ENCODE measurements around the gene RPAP3.
A peak's percentile ranks its signal among the peaks of the same experiment; 100 is the strongest.
"Not testable (repeated sequence)": the region's sequence is repeated elsewhere in the genome, so short reads cannot be mapped to it uniquely, and the experiment has no call there.

RPAP3 gene

DNA sequence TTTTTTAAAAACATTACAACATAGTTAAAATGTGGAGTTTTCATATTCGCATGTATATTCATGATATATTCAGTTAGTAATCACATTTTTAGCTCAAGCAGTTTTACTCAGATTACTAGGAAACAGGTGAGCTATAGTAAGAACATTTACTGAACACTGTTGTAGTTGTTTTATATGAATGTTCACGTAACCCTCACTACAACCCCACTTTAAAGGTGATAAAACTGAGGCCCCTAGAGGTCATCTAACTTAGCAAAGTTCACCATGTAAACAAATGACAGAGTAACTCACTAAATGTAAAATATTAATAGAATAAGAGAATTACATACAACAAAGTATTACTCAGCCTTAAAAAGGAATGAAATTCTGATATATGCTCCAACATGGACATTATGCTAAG is 26.0 kb downstream of the RPAP3 start:
- no peak overlapping the region for H3K27ac ChIP-seq
- no peaks in the 10 kb centered on the region for H3K9me3 ChIP-seq
- no peak overlapping the region for H3K4me3 ChIP-seq (ENCODE audit: low read depth in 1 of 2, low read length in 1 of 2)
- H3K36me3 ChIP-seq = peaks cover 35% of the 10 kb centered on the region
- H3K27me3 ChIP-seq = no peaks in the 10 kb centered on the region
- TF ChIP-seq, protein P1, sequence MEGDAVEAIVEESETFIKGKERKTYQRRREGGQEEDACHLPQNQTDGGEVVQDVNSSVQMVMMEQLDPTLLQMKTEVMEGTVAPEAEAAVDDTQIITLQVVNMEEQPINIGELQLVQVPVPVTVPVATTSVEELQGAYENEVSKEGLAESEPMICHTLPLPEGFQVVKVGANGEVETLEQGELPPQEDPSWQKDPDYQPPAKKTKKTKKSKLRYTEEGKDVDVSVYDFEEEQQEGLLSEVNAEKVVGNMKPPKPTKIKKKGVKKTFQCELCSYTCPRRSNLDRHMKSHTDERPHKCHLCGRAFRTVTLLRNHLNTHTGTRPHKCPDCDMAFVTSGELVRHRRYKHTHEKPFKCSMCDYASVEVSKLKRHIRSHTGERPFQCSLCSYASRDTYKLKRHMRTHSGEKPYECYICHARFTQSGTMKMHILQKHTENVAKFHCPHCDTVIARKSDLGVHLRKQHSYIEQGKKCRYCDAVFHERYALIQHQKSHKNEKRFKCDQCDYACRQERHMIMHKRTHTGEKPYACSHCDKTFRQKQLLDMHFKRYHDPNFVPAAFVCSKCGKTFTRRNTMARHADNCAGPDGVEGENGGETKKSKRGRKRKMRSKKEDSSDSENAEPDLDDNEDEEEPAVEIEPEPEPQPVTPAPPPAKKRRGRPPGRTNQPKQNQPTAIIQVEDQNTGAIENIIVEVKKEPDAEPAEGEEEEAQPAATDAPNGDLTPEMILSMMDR (IDR thresholded peaks at IDR 0.05) = no peak
- no peaks in the 10 kb centered on the region for H3K4me1 ChIP-seq (ENCODE audit: control insufficient read depth in 1 of 2, insufficient read depth in 1 of 2, low read depth in 1 of 2, low read length in 1 of 2)

DNA sequence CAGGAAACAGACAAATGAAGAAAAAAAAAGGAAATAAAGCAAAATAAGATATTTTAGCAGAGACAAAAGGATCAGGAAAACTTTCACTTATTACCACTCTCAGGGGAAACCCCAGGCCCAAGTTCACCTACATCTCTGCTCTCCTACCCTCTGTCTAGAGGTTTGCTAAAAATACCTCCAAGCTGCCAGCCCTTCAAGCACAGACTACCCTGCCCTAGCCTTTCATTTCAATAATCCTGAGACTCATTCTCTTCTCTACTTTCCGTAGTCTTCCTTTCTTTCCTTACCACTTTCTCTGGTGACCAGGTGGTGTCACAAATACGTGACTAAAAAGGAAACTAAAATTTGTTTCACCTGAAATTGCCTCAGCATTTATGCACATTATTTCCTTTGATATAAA is 33.8 kb downstream of the RPAP3 start:
- H3K4me3 ChIP-seq (ENCODE audit: low read depth in 1 of 2, low read length in 1 of 2) = no peak overlapping the region
- no peak overlapping the region for H3K27ac ChIP-seq
- no peaks in the 10 kb centered on the region for H3K27me3 ChIP-seq
- H3K36me3 ChIP-seq = peaks cover 38% of the 10 kb centered on the region
- H3K4me1 ChIP-seq (ENCODE audit: control insufficient read depth in 1 of 2, insufficient read depth in 1 of 2, low read depth in 1 of 2, low read length in 1 of 2) = no peaks in the 10 kb centered on the region
- TF ChIP-seq, protein P1 (IDR thresholded peaks at IDR 0.05) = no peak
- no peaks in the 10 kb centered on the region for H3K9me3 ChIP-seq

DNA sequence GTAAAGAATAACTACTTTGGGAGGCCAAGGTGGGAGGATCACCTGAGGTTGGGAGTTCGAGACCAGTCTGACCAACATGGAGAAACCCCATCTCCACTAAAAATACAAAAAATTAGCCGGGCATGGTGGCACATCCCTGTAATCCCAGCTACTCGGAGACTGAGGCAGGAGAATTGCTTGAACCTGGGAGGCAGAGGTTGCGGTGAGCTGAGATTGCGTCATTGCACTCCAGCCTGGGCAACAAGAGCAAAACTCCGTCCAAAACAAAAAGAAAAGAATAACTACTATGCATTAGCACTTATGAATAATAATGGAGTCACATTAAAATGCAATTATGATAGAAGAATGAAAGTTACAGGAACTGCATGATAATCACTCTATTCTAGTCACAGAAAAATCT is 37.9 kb downstream of the RPAP3 start:
- H3K27ac ChIP-seq; H3K4me3 ChIP-seq (ENCODE audit: low read depth in 1 of 2, low read length in 1 of 2); H3K4me1 ChIP-seq (ENCODE audit: control insufficient read depth in 1 of 2, insufficient read depth in 1 of 2, low read depth in 1 of 2, low read length in 1 of 2); H3K27me3 ChIP-seq; H3K9me3 ChIP-seq: not testable (repeated sequence)
- peaks cover 57% of the 10 kb centered on the region for H3K36me3 ChIP-seq

DNA sequence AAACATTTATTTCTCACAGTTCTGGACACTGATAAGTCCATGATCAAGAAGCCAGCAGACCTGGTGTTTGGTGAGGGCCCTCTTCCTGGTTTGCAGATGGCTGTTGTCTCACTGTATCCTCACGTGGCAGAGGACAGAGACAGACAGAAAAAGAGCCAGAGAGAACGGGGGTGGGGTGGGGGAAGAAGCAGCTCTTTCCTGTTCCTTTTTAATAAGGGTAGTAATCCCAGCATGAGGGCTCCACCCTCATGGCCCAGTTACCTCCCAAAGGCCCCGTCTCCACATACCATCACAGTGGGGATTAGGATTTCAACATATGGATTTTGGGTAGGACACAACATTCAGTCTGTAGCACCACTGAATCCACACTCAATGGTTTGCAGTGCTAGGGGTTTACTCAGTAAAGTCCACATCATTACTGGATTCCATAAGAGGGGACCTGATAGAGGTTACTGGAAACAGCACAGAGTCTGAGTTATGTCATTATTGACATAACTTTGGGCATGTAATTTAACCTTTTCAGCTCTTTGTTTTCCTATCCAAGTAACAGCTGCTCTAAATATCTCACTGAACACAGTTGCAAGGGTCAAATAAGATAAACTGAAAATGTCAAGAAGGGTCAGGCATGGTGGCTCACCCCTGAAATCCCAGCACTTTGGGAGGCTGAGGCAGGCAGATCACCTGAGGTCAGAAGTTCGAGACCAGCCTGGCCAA is 53.2 kb downstream of the RPAP3 start:
- no peak overlapping the region for H3K4me3 ChIP-seq (ENCODE audit: low read depth in 1 of 2, low read length in 1 of 2)
- H3K27me3 ChIP-seq = no peaks in the 10 kb centered on the region
- no peaks in the 10 kb centered on the region for H3K9me3 ChIP-seq
- TF ChIP-seq, protein P1 (IDR thresholded peaks at IDR 0.05) = no peak
- peak overlapping the region; percentile 15 for H3K27ac ChIP-seq
- no peaks in the 10 kb centered on the region for H3K36me3 ChIP-seq
- H3K4me1 ChIP-seq (ENCODE audit: control insufficient read depth in 1 of 2, insufficient read depth in 1 of 2, low read depth in 1 of 2, low read length in 1 of 2) = peaks cover 10 to 25% of the 10 kb centered on the region in 2 experiments

DNA sequence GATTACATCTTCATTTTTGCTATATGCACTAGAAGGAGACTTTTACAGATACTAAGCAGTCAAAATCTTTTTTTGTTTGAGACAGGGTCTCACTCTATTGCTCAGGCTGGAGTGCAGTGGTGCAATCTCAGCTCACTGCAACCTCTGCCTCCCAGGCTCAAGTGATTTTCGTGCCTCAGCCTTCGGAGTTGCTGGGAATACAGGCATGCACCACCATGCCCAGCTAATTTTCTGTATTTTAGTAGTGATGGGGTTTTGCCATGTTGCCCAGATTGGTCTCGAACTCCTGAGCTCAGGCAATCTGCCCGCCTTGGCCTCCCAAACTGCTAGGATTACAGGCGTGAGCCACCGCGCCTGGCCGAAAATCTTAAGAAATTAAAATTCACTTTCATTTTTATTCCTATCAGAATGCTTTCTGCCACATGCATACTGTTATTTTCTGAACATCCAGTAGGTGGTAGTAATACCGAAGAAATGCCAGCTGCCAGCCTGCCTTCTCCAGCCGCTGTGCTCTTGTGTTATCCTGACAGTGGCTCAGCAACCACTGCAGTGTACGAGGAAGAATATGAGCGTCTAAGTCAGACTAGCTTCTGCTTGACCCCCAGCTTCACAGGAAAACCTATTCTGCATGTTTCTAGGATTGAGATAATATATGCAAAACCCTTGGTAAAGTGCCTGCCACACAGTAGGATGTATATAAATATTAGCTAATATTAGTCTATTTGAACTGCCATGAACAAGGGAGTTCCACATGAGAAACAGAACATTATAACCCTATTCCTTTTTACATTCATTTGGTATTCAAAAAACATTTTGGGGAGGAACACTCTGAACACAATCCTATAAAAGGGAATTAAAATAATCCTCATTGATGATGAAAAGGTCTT is 54.2 kb downstream of the RPAP3 start:
- H3K27me3 ChIP-seq = no peaks in the 10 kb centered on the region
- TF ChIP-seq, protein P1 (IDR thresholded peaks at IDR 0.05) = peak; percentile 70
- H3K9me3 ChIP-seq = no peaks in the 10 kb centered on the region
- H3K36me3 ChIP-seq = no peaks in the 10 kb centered on the region
- peaks cover 10 to 25% of the 10 kb centered on the region in 2 experiments for H3K4me1 ChIP-seq (ENCODE audit: control insufficient read depth in 1 of 2, insufficient read depth in 1 of 2, low read depth in 1 of 2, low read length in 1 of 2)
- H3K27ac ChIP-seq = no peak overlapping the region
- H3K4me3 ChIP-seq (ENCODE audit: low read depth in 1 of 2, low read length in 1 of 2) = no peak overlapping the region

DNA sequence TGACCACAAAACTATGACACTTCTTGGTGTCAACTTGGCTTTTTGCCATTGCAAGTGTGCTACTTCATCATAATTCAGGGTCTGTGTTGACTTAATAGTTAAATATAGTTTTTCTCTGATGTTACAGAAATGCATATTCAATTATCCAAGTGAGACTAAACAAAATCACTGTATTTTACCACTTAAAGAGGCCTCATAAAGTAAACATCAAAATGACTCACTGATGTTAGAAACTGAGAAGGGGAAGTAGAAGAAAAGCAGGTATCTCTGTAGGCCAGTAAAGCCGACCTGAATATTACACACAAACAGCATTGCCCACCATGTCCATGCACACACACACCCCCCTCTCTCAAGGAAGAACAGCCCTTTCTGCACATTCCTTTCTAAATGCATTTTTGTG is 55.4 kb downstream of the RPAP3 start:
- Histone ChIP-seq H3K27me3 (no peaks in the 10 kb centered on the region), H3K4me3 (ENCODE audit: low read depth in 1 of 2, low read length in 1 of 2) (no peak overlapping the region), H3K4me1 (ENCODE audit: control insufficient read depth in 1 of 2, insufficient read depth in 1 of 2, low read depth in 1 of 2, low read length in 1 of 2) (peaks cover 10 to 25% of the 10 kb centered on the region in 2 experiments), H3K27ac (no peak overlapping the region), H3K9me3 (no peaks in the 10 kb centered on the region), H3K36me3 (no peaks in the 10 kb centered on the region)
- TF ChIP-seq, protein P1 (IDR thresholded peaks at IDR 0.05) = no peak

Measured in neutrophil (primary cell).